Measurements from ENCODE around the gene MESD.

DNA sequence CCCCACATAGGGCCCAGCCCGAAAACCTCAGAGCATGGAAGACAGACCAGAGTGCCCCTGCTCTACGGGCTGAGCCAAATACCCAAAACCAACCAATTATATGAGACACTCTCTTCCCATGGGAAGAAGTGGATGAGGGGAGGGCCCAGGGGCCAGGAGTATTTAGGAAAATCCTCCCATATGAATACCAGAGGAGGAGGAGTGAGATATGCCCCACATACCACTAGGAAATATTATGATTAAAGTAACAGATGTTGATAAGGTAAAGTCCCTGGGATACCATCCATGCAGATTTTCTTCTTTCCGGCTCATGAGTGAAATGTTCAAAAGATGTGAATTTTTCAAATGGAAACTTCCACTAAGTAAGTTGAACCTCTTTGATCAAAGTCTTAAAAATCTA is 50.4 kb downstream of the MESD start:
- TF ChIP-seq POLR2A (IDR thresholded peaks at IDR 0.05; ENCODE audit: low read depth, low read length), result no peak
- no peak for TF ChIP-seq TAF1 (IDR thresholded peaks at IDR 0.05; ENCODE audit: low read depth, low read length)
- TF ChIP-seq SPI1 (IDR thresholded peaks at IDR 0.05; ENCODE audit: low read depth, low read length), result no peak

Measured in GM12891 (cell line).